Measurements from ENCODE around the gene ZNF311.
"Not testable (repeated sequence)": the region's sequence is repeated elsewhere in the genome, so short reads cannot be mapped to it uniquely, and the experiment has no call there.

Gene ZNF311

GRCh38 chr6:28980852-28981430 is 24.2 kb downstream of the ZNF311 start:
- TF ChIP-seq FOXP2 (optimal IDR thresholded peaks at IDR 0.05; ENCODE audit: control extremely low read depth, extremely low read length, insufficient read depth), result no peak
- no peak for TF ChIP-seq EZH2 (IDR thresholded peaks at IDR 0.05)
- no peak for TF ChIP-seq POLR2AphosphoS5 (IDR thresholded peaks at IDR 0.05; ENCODE audit: borderline replicate concordance, low read depth, low read length)
- peak; percentile 30 for DNase-seq (ENCODE audit: low read depth, low spot score)
- peak overlapping the region; percentile 94 for H3K4me3 ChIP-seq
- no peaks in the 10 kb centered on the region for H3K9me3 ChIP-seq (ENCODE audit: low read depth, low read length)
- peak overlapping the region; percentile 86 for H3K27ac ChIP-seq
- H3K9ac ChIP-seq (ENCODE audit: insufficient read length), result peak overlapping the region; percentile 83
- H3K36me3 ChIP-seq (ENCODE audit: insufficient read depth, low read length), result no peaks in the 10 kb centered on the region

GRCh38 chr6:28980137-28980851 is 24.8 kb downstream of the ZNF311 start:
- Histone ChIP-seq H3K9ac (ENCODE audit: insufficient read length) (peak overlapping the region; percentile 83), H3K9me3 (ENCODE audit: low read depth, low read length) (no peaks in the 10 kb centered on the region), H3K36me3 (ENCODE audit: insufficient read depth, low read length) (no peaks in the 10 kb centered on the region), H3K27ac (peak overlapping the region; percentile 86), H3K4me3 (peak overlapping the region; percentile 94)
- DNase-seq (ENCODE audit: low read depth, low spot score), result no peak
- no peak for TF ChIP-seq FOXP2 (optimal IDR thresholded peaks at IDR 0.05; ENCODE audit: control extremely low read depth, extremely low read length, insufficient read depth)
- TF ChIP-seq POLR2AphosphoS5 (IDR thresholded peaks at IDR 0.05; ENCODE audit: borderline replicate concordance, low read depth, low read length), result no peak
- TF ChIP-seq EZH2 (IDR thresholded peaks at IDR 0.05), result no peak

GRCh38 chr6:28979679-28980078 is 25.4 kb downstream of the ZNF311 start:
- DNase-seq (ENCODE audit: low read depth, low spot score), result no peak
- Histone ChIP-seq H3K9me3 (ENCODE audit: low read depth, low read length) (no peaks in the 10 kb centered on the region), H3K27ac (no peak overlapping the region), H3K9ac (ENCODE audit: insufficient read length) (no peak overlapping the region), H3K4me3 (no peak overlapping the region), H3K36me3 (ENCODE audit: insufficient read depth, low read length) (no peaks in the 10 kb centered on the region)
- no peak for TF ChIP-seq FOXP2 (optimal IDR thresholded peaks at IDR 0.05; ENCODE audit: control extremely low read depth, extremely low read length, insufficient read depth)
- TF ChIP-seq POLR2AphosphoS5 (IDR thresholded peaks at IDR 0.05; ENCODE audit: borderline replicate concordance, low read depth, low read length), result no peak
- no peak for TF ChIP-seq EZH2 (IDR thresholded peaks at IDR 0.05)

- H3K27ac ChIP-seq, result peak overlapping the region; percentile 96
- no peak overlapping the region for H3K9ac ChIP-seq (ENCODE audit: insufficient read length)
- H3K4me3 ChIP-seq, result no peak overlapping the region
- TF ChIP-seq FOXP2 (optimal IDR thresholded peaks at IDR 0.05; ENCODE audit: control extremely low read depth, extremely low read length, insufficient read depth) (no peak), POLR2AphosphoS5 (IDR thresholded peaks at IDR 0.05; ENCODE audit: borderline replicate concordance, low read depth, low read length) (no peak), EZH2 (IDR thresholded peaks at IDR 0.05) (no peak)
- H3K9me3 ChIP-seq (ENCODE audit: low read depth, low read length), result no peaks in the 10 kb centered on the region
- DNase-seq (ENCODE audit: low read depth, low spot score), result no peak
- no peaks in the 10 kb centered on the region for H3K36me3 ChIP-seq (ENCODE audit: insufficient read depth, low read length)
Measured at GRCh38 chr6:28978959-28979561, 26.1 kb downstream of the ZNF311 start.

- no peaks in the 10 kb centered on the region for H3K9me3 ChIP-seq (ENCODE audit: low read depth, low read length)
- peak overlapping the region; percentile 77 for H3K9ac ChIP-seq (ENCODE audit: insufficient read length)
- peak overlapping the region; percentile 96 for H3K27ac ChIP-seq
- H3K36me3 ChIP-seq (ENCODE audit: insufficient read depth, low read length), result no peaks in the 10 kb centered on the region
- TF ChIP-seq EZH2 (IDR thresholded peaks at IDR 0.05) (no peak), POLR2AphosphoS5 (IDR thresholded peaks at IDR 0.05; ENCODE audit: borderline replicate concordance, low read depth, low read length) (no peak), FOXP2 (optimal IDR thresholded peaks at IDR 0.05; ENCODE audit: control extremely low read depth, extremely low read length, insufficient read depth) (no peak)
- H3K4me3 ChIP-seq, result peak overlapping the region; percentile 80
- no peak for DNase-seq (ENCODE audit: low read depth, low spot score)
Measured at GRCh38 chr6:28978133-28978491, 27.0 kb downstream of the ZNF311 start.

GRCh38 chr6:28977341-28978132 is 27.6 kb downstream of the ZNF311 start:
- no peaks in the 10 kb centered on the region for H3K36me3 ChIP-seq (ENCODE audit: insufficient read depth, low read length)
- H3K27ac ChIP-seq, result peak overlapping the region; percentile 96
- no peaks in the 10 kb centered on the region for H3K9me3 ChIP-seq (ENCODE audit: low read depth, low read length)
- DNase-seq (ENCODE audit: low read depth, low spot score), result peak; percentile 92
- H3K4me3 ChIP-seq, result peak overlapping the region; percentile 80
- H3K9ac ChIP-seq (ENCODE audit: insufficient read length), result peak overlapping the region; percentile 77
- TF ChIP-seq EZH2 (IDR thresholded peaks at IDR 0.05) (no peak), FOXP2 (optimal IDR thresholded peaks at IDR 0.05; ENCODE audit: control extremely low read depth, extremely low read length, insufficient read depth) (peak; percentile 13)

- Histone ChIP-seq H3K9ac (ENCODE audit: insufficient read length) (no peak overlapping the region), H3K36me3 (ENCODE audit: insufficient read depth, low read length) (no peaks in the 10 kb centered on the region), H3K9me3 (ENCODE audit: low read depth, low read length) (no peaks in the 10 kb centered on the region), H3K4me3 (peak overlapping the region; percentile 80), H3K27ac (no peak overlapping the region)
- no peak for DNase-seq (ENCODE audit: low read depth, low spot score)
- no peak for TF ChIP-seq POLR2AphosphoS5 (IDR thresholded peaks at IDR 0.05; ENCODE audit: borderline replicate concordance, low read depth, low read length)
- TF ChIP-seq EZH2 (IDR thresholded peaks at IDR 0.05), result no peak
- TF ChIP-seq FOXP2 (optimal IDR thresholded peaks at IDR 0.05; ENCODE audit: control extremely low read depth, extremely low read length, insufficient read depth), result no peak
Measured at GRCh38 chr6:28976677-28977076, 28.4 kb downstream of the ZNF311 start.

GRCh38 chr6:28974505-28974904 is 30.6 kb downstream of the ZNF311 start:
- no peak overlapping the region for H3K27ac ChIP-seq
- H3K9ac ChIP-seq (ENCODE audit: insufficient read length), result no peak overlapping the region
- TF ChIP-seq POLR2AphosphoS5 (IDR thresholded peaks at IDR 0.05; ENCODE audit: borderline replicate concordance, low read depth, low read length), result no peak
- TF ChIP-seq EZH2 (IDR thresholded peaks at IDR 0.05), result no peak
- no peak for TF ChIP-seq FOXP2 (optimal IDR thresholded peaks at IDR 0.05; ENCODE audit: control extremely low read depth, extremely low read length, insufficient read depth)
- DNase-seq (ENCODE audit: low read depth, low spot score), result no peak
- no peaks in the 10 kb centered on the region for H3K9me3 ChIP-seq (ENCODE audit: low read depth, low read length)
- no peaks in the 10 kb centered on the region for H3K36me3 ChIP-seq (ENCODE audit: insufficient read depth, low read length)
- no peak overlapping the region for H3K4me3 ChIP-seq

GRCh38 chr6:28970056-28970455 is 35.1 kb downstream of the ZNF311 start:
- not testable (repeated sequence) for H3K36me3 ChIP-seq (ENCODE audit: insufficient read depth, low read length); H3K4me3 ChIP-seq; H3K9ac ChIP-seq (ENCODE audit: insufficient read length); DNase-seq (ENCODE audit: low read depth, low spot score); H3K27ac ChIP-seq; H3K9me3 ChIP-seq (ENCODE audit: low read depth, low read length)

Data from SK-N-MC (cell line).